ENCODE results near the gene PTBP2.

DNA sequence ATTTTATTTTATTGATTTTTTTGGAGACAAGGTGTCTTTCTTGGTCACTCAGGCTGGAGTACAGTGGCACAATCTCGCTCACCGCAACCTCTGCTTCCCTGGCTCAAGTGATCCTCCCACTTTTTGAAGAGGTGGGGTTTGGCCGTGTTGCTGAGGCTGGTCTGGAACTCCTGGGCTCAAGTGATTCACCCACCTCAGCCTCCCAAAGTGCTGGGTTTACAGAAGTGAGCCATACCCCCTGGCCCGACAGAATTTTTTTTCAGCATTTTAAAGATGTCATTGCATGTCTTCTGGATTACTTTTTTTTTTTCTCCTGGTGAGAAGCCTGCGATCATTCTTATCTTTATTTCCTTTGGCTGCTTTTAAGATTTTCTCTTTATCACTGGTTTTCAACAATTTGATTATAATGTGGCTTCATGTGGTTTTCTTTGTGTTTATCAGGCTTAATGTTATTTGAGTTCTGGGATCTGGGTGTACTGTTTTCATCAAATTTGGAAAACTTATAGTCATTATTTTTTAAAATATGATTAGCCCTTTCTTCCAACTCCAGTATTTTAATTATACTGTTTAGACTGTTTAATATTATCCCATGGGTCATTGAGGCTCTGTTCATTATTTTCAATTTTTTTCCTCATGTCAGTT is 23.1 kb upstream of the PTBP2 start:
- TF ChIP-seq CTCF (IDR thresholded peaks at IDR 0.05) (no peak), POLR2A (IDR thresholded peaks at IDR 0.05) (no peak)

All from testis (tissue), 2 donors.